Activated CD4-positive, alpha-beta memory T cell treated with anti-CD3 and anti-CD28 coated beads, Interleukin-2, amount 10 ng/mL, durations not matched to agents 7 days and 5 days (primary cell): Measurements from ENCODE around the gene IQCM. TPM values are rescaled to one million over a fixed set of nuclear protein-coding genes. Genes with fewer than 3 reads are reported as not detected.

Source experiments
- CTCF ChIA-PET: fragments of 350-600 bp; sonication (Branson Sonifier 250); formaldehyde crosslinking; loops from one replicate; lab custom pipeline; 2021; ENCODE audit warnings: antibody characterized with exemption, inconsistent platforms; lab: Charles Lee
- POLR2A ChIA-PET: fragments of 350-600 bp; sonication (Branson Sonifier 250); formaldehyde crosslinking; loops from one replicate; lab custom pipeline; 2021; ENCODE audit warnings: antibody characterized with exemption; lab: Charles Lee
- DNase-seq: peaks from one replicate; pipeline ENCODE4 v3.0.0-alpha.2; 2020
- H3K27ac Mint-ChIP-seq: one replicate; pipeline ENCODE4 v1.8.0; 2021; ENCODE audit warnings: mild to moderate bottlenecking, mixed read lengths
- H3K27me3 Mint-ChIP-seq: one replicate; pipeline ENCODE4 v1.8.0; 2021; ENCODE audit warnings: mixed read lengths
- H3K36me3 Mint-ChIP-seq: one replicate; pipeline ENCODE4 v1.8.0; 2021; ENCODE audit warnings: low read depth, mixed read lengths
- H3K4me1 Mint-ChIP-seq: one replicate; pipeline ENCODE4 v1.8.0; 2021; ENCODE audit warnings: mixed read lengths
- H3K4me3 Mint-ChIP-seq: one replicate; pipeline ENCODE4 v1.8.0; 2021; ENCODE audit warnings: mild to moderate bottlenecking, mixed read lengths
- H3K9me3 Mint-ChIP-seq: one replicate; pipeline ENCODE4 v1.8.0; 2021; ENCODE audit warnings: mixed read lengths
- total RNA-seq, 2 experiments: library from RNA; stranded (reverse); gene quantifications; one replicate each; pipeline ENCODE4 v1.2.3, GENCODE V29; 2021

The IQCM gene
- total RNA-seq, 2 experiments from 2014 or later, result not detected

- Mint-ChIP-seq H3K36me3 (no peaks in the 10 kb centered on the region), H3K27me3 (no peaks in the 10 kb centered on the region), H3K27ac (no peak overlapping the region), H3K9me3 (no peaks in the 10 kb centered on the region), H3K4me1 (no peaks in the 10 kb centered on the region), H3K4me3 (no peak overlapping the region)
- no peak for DNase-seq
- ChIA-PET CTCF (no interaction called here), POLR2A (no interaction called here)
Measured at GRCh38 chr4:149716728-149717127, 98.9 kb downstream of the IQCM start.

- no peaks in the 10 kb centered on the region for H3K9me3 Mint-ChIP-seq
- no peaks in the 10 kb centered on the region for H3K36me3 Mint-ChIP-seq
- H3K27ac Mint-ChIP-seq, result no peak overlapping the region
- DNase-seq, result no peak
- no peaks in the 10 kb centered on the region for H3K27me3 Mint-ChIP-seq
- ChIA-PET POLR2A (no interaction called here), CTCF (no interaction called here)
- no peak overlapping the region for H3K4me3 Mint-ChIP-seq
- no peaks in the 10 kb centered on the region for H3K4me1 Mint-ChIP-seq
Measured at GRCh38 chr4:149715822-149716585, 99.6 kb downstream of the IQCM start.

DNA sequence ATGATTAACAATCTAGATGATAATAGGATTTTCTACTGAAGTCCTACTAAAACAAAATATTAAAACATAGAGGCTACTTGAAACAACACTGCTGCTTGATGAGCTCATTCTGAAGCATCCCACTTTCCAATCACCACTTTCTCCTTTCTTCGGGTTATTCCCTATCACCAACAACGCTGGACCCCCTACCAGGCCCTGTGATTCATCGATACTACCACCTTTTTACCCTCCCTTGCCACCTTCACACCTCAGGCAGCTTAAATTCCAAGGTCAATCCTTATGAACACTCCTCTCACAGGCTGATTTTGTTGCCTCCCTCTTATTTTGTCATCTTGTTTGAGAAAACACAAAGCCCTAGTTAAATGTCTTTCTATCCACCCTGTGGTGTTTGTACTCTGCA lies 102.6 kb downstream of the IQCM start:
- no peak overlapping the region for H3K27ac Mint-ChIP-seq
- no peaks in the 10 kb centered on the region for H3K9me3 Mint-ChIP-seq
- no peaks in the 10 kb centered on the region for H3K4me1 Mint-ChIP-seq
- no peaks in the 10 kb centered on the region for H3K36me3 Mint-ChIP-seq
- no peak for DNase-seq
- POLR2A ChIA-PET, result no interaction called here
- no peak overlapping the region for H3K4me3 Mint-ChIP-seq
- CTCF ChIA-PET, result no interaction called here
- H3K27me3 Mint-ChIP-seq, result no peaks in the 10 kb centered on the region

DNA sequence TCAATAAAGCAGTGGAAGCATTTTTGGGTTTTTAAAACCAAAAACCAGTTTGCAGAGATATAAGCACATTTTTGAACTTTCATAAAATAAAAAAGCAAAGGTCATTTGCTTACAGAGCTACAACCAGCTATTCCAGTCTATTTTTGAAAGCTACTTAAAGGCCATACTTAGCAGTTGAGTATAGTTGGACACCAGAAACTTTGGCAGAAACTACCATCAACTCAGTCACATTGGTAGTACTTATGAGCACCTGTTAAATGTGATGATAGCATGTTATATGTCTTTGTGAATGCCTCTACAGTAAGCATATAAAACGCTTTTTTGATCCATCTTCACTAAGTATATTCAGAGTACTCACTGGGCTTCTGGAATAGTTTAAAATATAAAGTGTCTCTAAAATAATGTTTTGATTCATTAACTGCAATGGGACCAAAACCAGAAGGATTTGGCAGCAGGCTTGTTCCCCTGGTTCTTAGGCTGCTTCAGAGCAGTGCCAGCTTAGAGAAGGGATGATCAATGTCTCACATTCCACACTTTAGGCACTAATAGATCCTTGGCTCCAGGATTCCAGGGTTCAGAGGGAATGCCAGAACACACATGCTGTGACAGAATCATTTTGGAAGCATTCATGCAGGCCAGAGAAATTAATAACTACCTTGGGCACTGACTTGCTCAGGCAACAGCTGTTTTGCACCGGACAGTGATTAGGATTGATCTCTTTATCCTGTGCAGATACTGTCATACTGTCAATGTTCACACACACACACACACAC lies 103.9 kb downstream of the IQCM start:
- Mint-ChIP-seq H3K36me3 (no peaks in the 10 kb centered on the region), H3K4me3 (no peak overlapping the region), H3K27me3 (no peaks in the 10 kb centered on the region), H3K4me1 (no peaks in the 10 kb centered on the region), H3K9me3 (no peaks in the 10 kb centered on the region), H3K27ac (no peak overlapping the region)
- ChIA-PET CTCF (no interaction called here), POLR2A (no interaction called here)
- no peak for DNase-seq

DNA sequence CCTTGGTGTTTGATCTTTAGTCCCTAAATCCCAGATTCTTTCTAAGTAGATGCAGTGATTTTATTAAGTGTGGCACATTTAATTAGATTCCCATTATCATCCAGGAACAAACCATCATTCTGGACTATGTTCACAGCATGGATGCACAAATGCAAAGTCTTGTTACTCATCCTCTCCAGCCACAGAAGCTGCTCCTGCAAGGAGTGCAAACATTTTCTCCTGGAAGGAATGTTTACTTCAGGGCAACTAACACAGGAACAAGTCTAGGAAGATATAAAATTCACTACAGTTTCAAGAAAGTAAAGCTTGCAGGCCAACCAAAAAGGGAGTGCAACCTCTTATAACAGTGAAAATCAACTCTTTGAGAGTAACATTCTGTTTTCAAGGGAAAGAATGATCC lies 106.0 kb downstream of the IQCM start:
- no peak for DNase-seq
- ChIA-PET POLR2A (no interaction called here), CTCF (no interaction called here)
- H3K4me3 Mint-ChIP-seq, result no peak overlapping the region
- H3K27ac Mint-ChIP-seq, result no peak overlapping the region
- no peaks in the 10 kb centered on the region for H3K27me3 Mint-ChIP-seq
- H3K9me3 Mint-ChIP-seq, result no peaks in the 10 kb centered on the region
- no peaks in the 10 kb centered on the region for H3K36me3 Mint-ChIP-seq
- H3K4me1 Mint-ChIP-seq, result no peaks in the 10 kb centered on the region

- CTCF ChIA-PET, result no interaction called here
Measured at GRCh38 chr4:149708513-149709130, 107.0 kb downstream of the IQCM start.

GRCh38 chr4:149707862-149708261 lies 107.8 kb downstream of the IQCM start:
- Mint-ChIP-seq H3K27ac (no peak overlapping the region), H3K9me3 (no peaks in the 10 kb centered on the region), H3K36me3 (no peaks in the 10 kb centered on the region), H3K27me3 (no peaks in the 10 kb centered on the region), H3K4me1 (no peaks in the 10 kb centered on the region), H3K4me3 (no peak overlapping the region)
- DNase-seq, result no peak
- ChIA-PET POLR2A (no interaction called here), CTCF (no interaction called here)

More at GRCh38 chr4:149708513-149709130, 107.0 kb downstream of the IQCM start:
- no peak for DNase-seq
- Mint-ChIP-seq H3K27me3 (no peaks in the 10 kb centered on the region), H3K4me1 (no peaks in the 10 kb centered on the region), H3K9me3 (no peaks in the 10 kb centered on the region), H3K4me3 (no peak overlapping the region), H3K27ac (no peak overlapping the region), H3K36me3 (no peaks in the 10 kb centered on the region)
- POLR2A ChIA-PET, result no interaction called here

- no peaks in the 10 kb centered on the region for H3K27me3 Mint-ChIP-seq
- no peak overlapping the region for H3K4me3 Mint-ChIP-seq
- POLR2A ChIA-PET, result no interaction called here
- CTCF ChIA-PET, result no interaction called here
- H3K9me3 Mint-ChIP-seq, result no peaks in the 10 kb centered on the region
- H3K36me3 Mint-ChIP-seq, result no peaks in the 10 kb centered on the region
- H3K27ac Mint-ChIP-seq, result no peak overlapping the region
- no peak for DNase-seq
- H3K4me1 Mint-ChIP-seq, result no peaks in the 10 kb centered on the region
Measured at GRCh38 chr4:149706942-149707341, 108.7 kb downstream of the IQCM start.

DNA sequence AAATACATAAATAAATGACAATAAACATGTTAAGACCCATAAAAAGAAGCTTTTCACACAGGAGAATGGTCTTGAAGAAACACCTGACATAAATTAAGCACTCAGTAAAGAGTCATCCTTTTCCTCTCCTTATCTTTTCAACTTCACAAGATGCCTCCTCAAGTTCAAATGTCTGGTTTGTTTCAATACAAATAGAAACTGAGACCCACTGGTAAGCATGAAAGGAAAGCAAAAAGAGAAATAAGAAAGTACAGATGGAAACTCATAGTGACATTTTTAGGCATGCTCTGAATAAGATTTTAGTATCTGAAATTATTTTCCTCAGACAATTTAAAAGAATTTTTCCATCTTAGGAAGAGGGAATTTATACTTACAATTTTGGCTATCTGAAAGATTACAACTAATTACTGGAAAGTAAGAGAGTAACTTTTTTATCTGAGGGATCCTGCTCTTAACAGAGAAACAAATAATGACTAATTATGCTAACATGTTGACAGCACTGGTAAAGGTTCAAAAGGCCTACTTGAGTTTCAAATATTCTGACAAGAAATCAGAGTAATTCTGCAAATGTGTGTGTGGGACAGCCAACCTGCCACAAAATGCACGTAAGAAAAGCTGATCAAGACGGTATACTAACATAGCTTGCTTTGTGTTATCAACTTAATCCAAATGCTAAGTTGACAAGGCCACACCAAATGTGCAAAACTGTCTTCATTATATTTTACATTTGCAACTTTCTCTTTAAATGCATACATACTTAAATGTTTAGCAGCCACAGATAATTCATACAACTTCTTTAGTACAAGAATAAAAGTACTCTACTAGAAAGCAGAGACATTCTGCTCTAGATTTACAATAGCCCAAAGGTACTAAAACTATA lies 113.0 kb downstream of the IQCM start:
- H3K27me3 Mint-ChIP-seq, result no peaks in the 10 kb centered on the region
- H3K4me1 Mint-ChIP-seq, result no peaks in the 10 kb centered on the region
- DNase-seq, result no peak
- no peak overlapping the region for H3K27ac Mint-ChIP-seq
- H3K36me3 Mint-ChIP-seq, result no peaks in the 10 kb centered on the region
- ChIA-PET CTCF (no interaction called here), POLR2A (no interaction called here)
- no peaks in the 10 kb centered on the region for H3K9me3 Mint-ChIP-seq
- no peak overlapping the region for H3K4me3 Mint-ChIP-seq

GRCh38 chr4:149701435-149702156 lies 114.0 kb downstream of the IQCM start:
- POLR2A ChIA-PET, result no interaction called here
- H3K36me3 Mint-ChIP-seq, result no peaks in the 10 kb centered on the region

DNA sequence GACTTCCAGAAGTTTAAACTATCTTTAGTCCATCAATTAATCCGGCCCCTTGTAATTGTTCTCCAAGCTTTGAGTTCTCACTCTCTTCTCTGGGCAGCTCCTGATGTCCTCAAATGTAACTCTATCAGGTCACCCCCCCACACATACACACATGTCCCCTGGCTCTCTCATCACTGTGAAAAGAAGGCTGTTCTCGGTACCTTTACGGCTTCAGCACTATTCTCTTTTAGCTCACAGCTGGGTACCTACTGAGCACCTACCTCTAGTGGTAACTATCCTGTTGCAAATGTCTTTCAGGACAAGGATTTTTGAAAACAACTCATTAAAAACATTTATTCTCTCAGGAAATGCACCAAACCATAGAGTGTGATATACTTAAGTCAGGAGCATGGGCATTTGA lies 115.4 kb downstream of the IQCM start:
- no peaks in the 10 kb centered on the region for H3K27me3 Mint-ChIP-seq
- H3K4me1 Mint-ChIP-seq, result no peaks in the 10 kb centered on the region
- no peak for DNase-seq
- H3K4me3 Mint-ChIP-seq, result no peak overlapping the region
- H3K36me3 Mint-ChIP-seq, result no peaks in the 10 kb centered on the region
- no peaks in the 10 kb centered on the region for H3K9me3 Mint-ChIP-seq
- CTCF ChIA-PET, result no interaction called here
- no peak overlapping the region for H3K27ac Mint-ChIP-seq
- POLR2A ChIA-PET, result no interaction called here

More at GRCh38 chr4:149701435-149702156, 114.0 kb downstream of the IQCM start:
- CTCF ChIA-PET, result no interaction called here
- Mint-ChIP-seq H3K9me3 (no peaks in the 10 kb centered on the region), H3K27ac (no peak overlapping the region), H3K4me3 (no peak overlapping the region), H3K27me3 (no peaks in the 10 kb centered on the region), H3K4me1 (no peaks in the 10 kb centered on the region)
- DNase-seq, result no peak

DNA sequence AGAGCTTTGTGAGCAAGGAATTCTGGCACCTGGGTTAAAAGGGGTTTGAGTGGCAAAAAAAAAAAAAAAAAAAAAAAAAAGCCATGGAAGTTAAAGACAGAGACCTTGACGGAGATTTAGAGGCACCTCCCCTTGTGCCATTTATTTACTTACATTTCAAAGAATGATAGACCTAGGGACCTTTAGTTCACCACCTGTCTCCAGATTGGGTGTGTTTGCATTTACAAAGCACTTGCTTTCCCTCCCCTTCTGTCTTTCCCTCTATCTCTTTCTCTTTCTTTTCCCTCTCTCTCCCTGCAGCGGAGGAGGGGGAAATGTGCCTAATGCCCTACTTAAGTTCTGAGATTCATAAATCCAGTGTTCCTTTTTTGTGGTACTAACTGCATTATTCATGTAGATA lies 116.0 kb downstream of the IQCM start:
- POLR2A ChIA-PET, result no interaction called here
- Mint-ChIP-seq H3K4me3 (no peak overlapping the region), H3K4me1 (no peaks in the 10 kb centered on the region), H3K36me3 (no peaks in the 10 kb centered on the region), H3K27ac (no peak overlapping the region), H3K9me3 (no peaks in the 10 kb centered on the region), H3K27me3 (no peaks in the 10 kb centered on the region)
- CTCF ChIA-PET, result no interaction called here
- no peak for DNase-seq
